ENCODE data around the gene LTBP1. TPM values are rescaled to one million over a fixed set of nuclear protein-coding genes. Genes with fewer than 3 reads are reported as not detected.

Gene LTBP1
- total RNA-seq, 2 experiments from 2014 or later: 0.37 to 0.50 TPM

DNA sequence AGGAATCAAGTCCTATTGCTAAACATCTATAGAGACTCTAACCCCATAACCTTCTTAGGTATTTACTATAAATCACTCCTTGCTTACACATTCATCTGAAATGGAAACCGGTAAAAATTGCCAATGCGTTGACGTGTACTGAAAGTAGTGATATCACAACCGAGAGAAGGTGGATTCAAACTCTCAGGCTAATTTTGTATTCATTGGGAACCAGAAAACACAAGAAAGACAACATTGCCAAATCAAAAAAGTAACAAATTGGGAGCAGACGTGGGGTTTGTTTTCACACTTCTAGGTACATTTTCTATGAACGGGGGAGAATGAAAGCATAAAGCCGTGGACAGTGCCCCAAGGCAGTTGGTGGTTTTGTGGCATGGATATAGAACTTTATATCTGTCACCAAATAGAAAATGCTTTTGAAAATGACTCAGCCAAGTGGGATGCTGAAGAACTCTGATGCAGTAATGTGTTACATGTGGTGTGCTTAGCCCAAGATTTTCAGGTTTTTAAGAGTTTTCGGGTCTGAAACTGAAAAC lies 374.6 kb downstream of the LTBP1 start:
- H3K36me3 Mint-ChIP-seq: peaks cover 3% of the 10 kb centered on the region
- CTCF ChIA-PET: interaction anchor here (0.9 kb wide), 1 partner anchor 45 kb away, joined by 3 read pairs; no protein-coding TSS in a partner anchor
- DNase-seq (peak; percentile 75), ATAC-seq (peak; percentile 79)
- peak overlapping the region; percentile 92 for H3K27ac Mint-ChIP-seq
- H3K4me3 Mint-ChIP-seq: peak overlapping the region; percentile 48
- H3K27me3 Mint-ChIP-seq: peaks cover 5% of the 10 kb centered on the region
- no peaks in the 10 kb centered on the region for H3K9me3 Mint-ChIP-seq (ENCODE audit: low read depth)
- peaks cover 41% of the 10 kb centered on the region for H3K4me1 Mint-ChIP-seq

- H3K4me1 Mint-ChIP-seq: peaks cover 41% of the 10 kb centered on the region
- H3K27me3 Mint-ChIP-seq: peaks cover 3% of the 10 kb centered on the region
- CTCF ChIA-PET: interaction anchor here (0.9 to 1.6 kb wide), 4 partner anchors 23 to 277 kb away, joined by 3 read pairs; partner anchors contain the start of gene FAM98A
- peak overlapping the region; percentile 48 for H3K4me3 Mint-ChIP-seq
- H3K36me3 Mint-ChIP-seq: peaks cover 3% of the 10 kb centered on the region
- peak; percentile 16 for ATAC-seq
- H3K9me3 Mint-ChIP-seq (ENCODE audit: low read depth): no peaks in the 10 kb centered on the region
- peak overlapping the region; percentile 92 for H3K27ac Mint-ChIP-seq
- DNase-seq: no peak
Measured at GRCh38 chr2:33321876-33322483, 375.2 kb downstream of the LTBP1 start.

DNA sequence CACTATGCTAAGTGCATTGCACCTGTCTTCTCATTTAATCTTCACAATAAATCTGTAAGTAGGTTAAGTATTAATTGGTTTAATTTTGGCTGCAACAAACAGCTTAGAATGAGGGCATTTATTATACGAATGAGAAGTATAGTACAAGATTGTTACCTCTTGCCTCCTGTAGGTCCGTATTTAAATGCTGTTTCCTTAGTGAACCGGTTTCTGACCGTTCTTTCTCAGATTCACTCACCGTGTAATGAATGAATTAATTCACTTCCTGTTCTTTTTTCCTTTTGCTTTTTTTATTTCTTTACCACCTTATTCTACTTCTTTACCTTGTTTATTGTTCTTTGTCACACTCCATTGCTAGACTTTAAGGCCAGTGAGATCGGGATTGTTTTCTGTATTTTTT lies 375.9 kb downstream of the LTBP1 start:
- H3K36me3 Mint-ChIP-seq: peaks cover 3% of the 10 kb centered on the region
- H3K9me3 Mint-ChIP-seq (ENCODE audit: low read depth): no peaks in the 10 kb centered on the region
- peak; percentile 35 for ATAC-seq
- H3K4me3 Mint-ChIP-seq: peak overlapping the region; percentile 32
- CTCF ChIA-PET: interaction anchor here (1.1 to 1.6 kb wide), 3 partner anchors 23 to 277 kb away, joined by 3 read pairs; partner anchors contain the start of gene FAM98A
- peak overlapping the region; percentile 92 for H3K27ac Mint-ChIP-seq
- peaks cover 41% of the 10 kb centered on the region for H3K4me1 Mint-ChIP-seq
- H3K27me3 Mint-ChIP-seq: no peaks in the 10 kb centered on the region
- no peak for DNase-seq

GRCh38 chr2:33323957-33324356 lies 377.2 kb downstream of the LTBP1 start:
- CTCF ChIA-PET: no interaction called here

DNA sequence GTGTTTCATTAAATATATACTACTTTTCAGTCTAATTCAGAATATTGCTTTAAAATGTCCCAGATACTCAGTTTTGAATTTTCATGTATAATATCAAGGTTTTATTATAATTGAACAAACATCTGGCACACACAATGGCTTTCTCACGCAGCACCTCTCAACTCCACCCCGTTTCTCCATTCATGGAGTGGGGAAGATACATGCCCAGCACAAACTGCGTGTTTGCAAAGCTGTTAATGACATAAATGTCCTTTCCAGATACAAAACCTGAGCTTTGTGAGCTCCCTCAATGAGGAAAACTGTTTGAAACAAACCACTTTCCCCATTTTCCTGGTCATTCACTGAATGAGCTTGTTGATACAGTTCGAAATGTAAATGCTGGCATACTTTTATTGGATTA lies 379.3 kb downstream of the LTBP1 start:
- Mint-ChIP-seq H3K27ac (no peak overlapping the region), H3K27me3 (peaks cover 3% of the 10 kb centered on the region), H3K36me3 (peaks cover 5% of the 10 kb centered on the region), H3K4me1 (peaks cover 29% of the 10 kb centered on the region), H3K4me3 (no peak overlapping the region), H3K9me3 (ENCODE audit: low read depth) (no peaks in the 10 kb centered on the region)
- CTCF ChIA-PET: no interaction called here
- DNase-seq: no peak
- ATAC-seq: no peak

More at GRCh38 chr2:33323957-33324356, 377.2 kb downstream of the LTBP1 start:
- H3K9me3 Mint-ChIP-seq (ENCODE audit: low read depth): no peaks in the 10 kb centered on the region
- H3K27me3 Mint-ChIP-seq: no peaks in the 10 kb centered on the region
- peaks cover 5% of the 10 kb centered on the region for H3K36me3 Mint-ChIP-seq
- DNase-seq (no peak), ATAC-seq (no peak)
- H3K4me1 Mint-ChIP-seq: peaks cover 41% of the 10 kb centered on the region
- H3K27ac Mint-ChIP-seq: no peak overlapping the region
- no peak overlapping the region for H3K4me3 Mint-ChIP-seq

DNA sequence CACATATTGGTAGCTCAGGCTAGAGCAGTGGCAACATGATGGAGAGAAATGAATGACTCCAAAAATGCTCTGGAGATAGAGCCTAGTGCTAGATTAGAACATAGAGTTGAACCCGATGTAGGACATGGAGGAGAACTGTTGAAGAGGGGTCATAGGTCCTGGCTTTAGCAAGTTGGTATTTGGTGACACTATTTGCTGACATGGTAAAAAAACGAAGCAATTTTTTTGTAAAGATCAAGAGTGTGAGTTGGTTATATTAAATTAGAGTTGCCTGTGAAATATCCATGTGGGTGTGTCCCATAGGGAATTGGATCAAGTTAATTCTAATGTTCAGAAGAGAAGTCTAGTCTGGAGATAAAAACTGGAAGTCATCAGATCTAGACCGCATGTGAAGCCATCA lies 386.7 kb downstream of the LTBP1 start:
- Mint-ChIP-seq H3K9me3 (ENCODE audit: low read depth) (no peaks in the 10 kb centered on the region), H3K36me3 (peaks cover 2% of the 10 kb centered on the region), H3K4me1 (peaks cover 7% of the 10 kb centered on the region), H3K27ac (no peak overlapping the region), H3K27me3 (peaks cover 16% of the 10 kb centered on the region), H3K4me3 (no peak overlapping the region)
- no peak for DNase-seq
- ATAC-seq: no peak
- CTCF ChIA-PET: no interaction called here

DNA sequence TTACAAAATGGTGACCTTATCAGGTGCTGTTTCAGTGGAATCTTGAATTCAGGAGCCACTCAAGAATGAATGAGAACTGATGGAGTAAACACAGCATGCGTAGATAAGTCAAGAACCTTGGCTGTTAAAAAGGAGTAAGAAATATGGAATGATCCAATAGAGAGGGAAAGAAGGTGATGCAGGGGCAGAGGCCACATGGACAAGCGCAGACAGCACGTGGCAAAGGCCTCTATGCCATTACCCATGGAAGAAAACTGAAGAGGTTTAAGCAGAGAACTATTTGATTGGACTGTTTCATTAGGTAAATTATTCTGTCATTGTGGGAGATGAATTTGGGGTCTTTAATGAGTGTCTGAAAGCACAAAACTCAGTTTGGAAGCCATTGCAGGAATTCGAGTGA lies 387.3 kb downstream of the LTBP1 start:
- Mint-ChIP-seq H3K4me3 (no peak overlapping the region), H3K27ac (no peak overlapping the region), H3K4me1 (peaks cover 7% of the 10 kb centered on the region), H3K27me3 (peaks cover 18% of the 10 kb centered on the region), H3K9me3 (ENCODE audit: low read depth) (no peaks in the 10 kb centered on the region), H3K36me3 (peaks cover 2% of the 10 kb centered on the region)
- DNase-seq (no peak), ATAC-seq (no peak)
- CTCF ChIA-PET: no interaction called here

GRCh38 chr2:33335516-33335915 lies 388.8 kb downstream of the LTBP1 start:
- DNase-seq (no peak), ATAC-seq (no peak)
- no peak overlapping the region for H3K27ac Mint-ChIP-seq

GRCh38 chr2:33336036-33336625 lies 389.4 kb downstream of the LTBP1 start:
- CTCF ChIA-PET: no interaction called here
- Mint-ChIP-seq H3K36me3 (peaks cover 2% of the 10 kb centered on the region), H3K9me3 (ENCODE audit: low read depth) (no peaks in the 10 kb centered on the region), H3K4me1 (peaks cover 7% of the 10 kb centered on the region), H3K27me3 (peaks cover 21% of the 10 kb centered on the region), H3K4me3 (no peak overlapping the region), H3K27ac (no peak overlapping the region)
- peak; percentile 16 for ATAC-seq
- no peak for DNase-seq

More at GRCh38 chr2:33335516-33335915, 388.8 kb downstream of the LTBP1 start:
- CTCF ChIA-PET: no interaction called here
- no peaks in the 10 kb centered on the region for H3K9me3 Mint-ChIP-seq (ENCODE audit: low read depth)
- H3K4me1 Mint-ChIP-seq: peaks cover 7% of the 10 kb centered on the region
- H3K4me3 Mint-ChIP-seq: no peak overlapping the region
- H3K27me3 Mint-ChIP-seq: peaks cover 17% of the 10 kb centered on the region
- peaks cover 2% of the 10 kb centered on the region for H3K36me3 Mint-ChIP-seq

DNA sequence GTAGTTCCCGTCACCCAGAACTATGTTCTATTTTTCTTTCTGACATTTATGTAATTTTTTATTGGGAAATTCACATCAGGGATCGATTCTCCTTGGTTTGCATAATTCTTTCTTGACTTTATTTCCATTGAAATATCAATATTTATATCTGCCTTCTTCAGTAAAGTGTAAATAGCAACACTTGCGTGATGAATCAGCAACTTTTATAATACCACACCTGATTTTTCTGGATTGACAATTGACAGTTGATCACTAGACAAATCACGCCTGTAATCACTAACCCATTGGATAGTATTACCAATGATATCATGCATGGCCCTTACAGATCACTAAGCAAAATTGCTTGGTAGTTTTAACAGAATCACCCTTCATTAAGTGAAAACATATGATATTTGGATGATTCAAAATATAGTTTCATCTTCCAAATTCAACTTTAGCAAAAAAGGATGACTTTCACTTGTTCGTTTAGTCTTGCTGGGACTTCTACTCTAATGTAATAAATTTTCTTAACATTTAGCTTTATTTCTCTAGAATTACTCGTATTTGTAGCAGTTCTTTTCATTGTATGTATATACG lies 390.7 kb downstream of the LTBP1 start:
- CTCF ChIA-PET: no interaction called here
- H3K27ac Mint-ChIP-seq: no peak overlapping the region
- H3K9me3 Mint-ChIP-seq (ENCODE audit: low read depth): no peaks in the 10 kb centered on the region
- no peak for DNase-seq
- H3K4me1 Mint-ChIP-seq: peaks cover 9% of the 10 kb centered on the region
- no peak for ATAC-seq
- no peak overlapping the region for H3K4me3 Mint-ChIP-seq
- peaks cover 22% of the 10 kb centered on the region for H3K27me3 Mint-ChIP-seq
- H3K36me3 Mint-ChIP-seq: peaks cover 2% of the 10 kb centered on the region

GRCh38 chr2:33337981-33338380 lies 391.2 kb downstream of the LTBP1 start:
- no peaks in the 10 kb centered on the region for H3K36me3 Mint-ChIP-seq
- H3K4me1 Mint-ChIP-seq: peaks cover 9% of the 10 kb centered on the region
- CTCF ChIA-PET: no interaction called here
- H3K27ac Mint-ChIP-seq: no peak overlapping the region
- no peaks in the 10 kb centered on the region for H3K9me3 Mint-ChIP-seq (ENCODE audit: low read depth)
- H3K4me3 Mint-ChIP-seq: no peak overlapping the region
- DNase-seq (no peak), ATAC-seq (no peak)
- H3K27me3 Mint-ChIP-seq: peaks cover 18% of the 10 kb centered on the region

DNA sequence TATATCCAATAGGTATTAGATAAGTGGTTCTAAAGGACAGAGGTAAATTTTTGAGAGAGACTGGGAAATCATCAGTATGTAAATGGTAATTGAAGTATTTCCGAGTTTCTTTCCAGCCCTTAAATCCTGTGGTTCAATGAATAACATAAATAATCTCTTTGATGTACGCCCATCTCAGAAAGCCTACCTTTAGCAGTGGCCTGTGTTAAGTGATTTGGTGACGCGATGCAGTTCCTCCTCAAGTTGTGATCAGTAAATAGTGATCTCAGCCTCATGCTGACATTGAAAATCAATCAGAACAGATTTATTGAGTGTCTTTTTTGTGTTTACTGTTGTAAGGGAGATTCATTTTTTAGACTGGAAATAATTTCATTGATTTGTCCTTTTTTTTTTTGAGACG lies 392.5 kb downstream of the LTBP1 start:
- Mint-ChIP-seq H3K36me3 (no peaks in the 10 kb centered on the region), H3K4me3 (no peak overlapping the region), H3K27ac (no peak overlapping the region), H3K27me3 (peaks cover 18% of the 10 kb centered on the region), H3K4me1 (peaks cover 13% of the 10 kb centered on the region), H3K9me3 (ENCODE audit: low read depth) (no peaks in the 10 kb centered on the region)
- CTCF ChIA-PET: no interaction called here
- ATAC-seq (no peak), DNase-seq (no peak)

GRCh38 chr2:33340280-33340679 lies 393.5 kb downstream of the LTBP1 start:
- Mint-ChIP-seq H3K27ac (no peak overlapping the region), H3K36me3 (no peaks in the 10 kb centered on the region), H3K9me3 (ENCODE audit: low read depth) (no peaks in the 10 kb centered on the region), H3K27me3 (peaks cover 16% of the 10 kb centered on the region), H3K4me3 (no peak overlapping the region), H3K4me1 (peaks cover 20% of the 10 kb centered on the region)
- CTCF ChIA-PET: no interaction called here
- ATAC-seq (no peak), DNase-seq (no peak)

DNA sequence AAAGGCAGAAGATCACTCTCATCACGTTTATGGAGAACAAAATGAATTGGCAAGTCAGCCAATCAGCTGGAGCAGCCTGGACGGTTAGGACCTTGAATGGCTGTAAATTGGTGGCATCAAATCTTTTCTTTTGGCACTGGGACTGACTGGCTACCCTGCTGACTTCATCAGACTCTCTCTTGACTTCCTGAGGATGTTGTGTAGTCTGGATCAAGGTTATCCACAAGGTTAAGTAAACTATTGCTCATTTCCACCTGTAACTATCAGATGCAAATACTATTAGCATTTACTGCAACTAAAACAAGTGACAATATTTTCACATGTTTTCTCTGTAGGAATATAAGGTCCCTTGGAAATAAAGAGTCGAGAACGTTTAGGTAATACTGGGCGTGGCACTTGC lies 395.4 kb downstream of the LTBP1 start:
- CTCF ChIA-PET: no interaction called here
- Mint-ChIP-seq H3K36me3 (no peaks in the 10 kb centered on the region), H3K9me3 (ENCODE audit: low read depth) (no peaks in the 10 kb centered on the region), H3K27me3 (peaks cover 13% of the 10 kb centered on the region), H3K4me3 (no peak overlapping the region), H3K27ac (no peak overlapping the region), H3K4me1 (peaks cover 13% of the 10 kb centered on the region)
- ATAC-seq (no peak), DNase-seq (no peak)
